GM19025 (cell line): ENCODE data around the gene MSL3B.

Experiments used
- ATAC-seq: cut with Tn5 transposase; IDR thresholded peaks from one replicate; pipeline ENCODE4 v1.9.1; 2021; ENCODE audit warnings: mild to moderate bottlenecking, low read depth, moderate library complexity; ENCODE audit not compliant: unreplicated experiment

The MSL3B gene

GRCh38 chr2:233818639-233819621, 49.3 kb downstream of the MSL3B start:
- no peak for ATAC-seq

DNA sequence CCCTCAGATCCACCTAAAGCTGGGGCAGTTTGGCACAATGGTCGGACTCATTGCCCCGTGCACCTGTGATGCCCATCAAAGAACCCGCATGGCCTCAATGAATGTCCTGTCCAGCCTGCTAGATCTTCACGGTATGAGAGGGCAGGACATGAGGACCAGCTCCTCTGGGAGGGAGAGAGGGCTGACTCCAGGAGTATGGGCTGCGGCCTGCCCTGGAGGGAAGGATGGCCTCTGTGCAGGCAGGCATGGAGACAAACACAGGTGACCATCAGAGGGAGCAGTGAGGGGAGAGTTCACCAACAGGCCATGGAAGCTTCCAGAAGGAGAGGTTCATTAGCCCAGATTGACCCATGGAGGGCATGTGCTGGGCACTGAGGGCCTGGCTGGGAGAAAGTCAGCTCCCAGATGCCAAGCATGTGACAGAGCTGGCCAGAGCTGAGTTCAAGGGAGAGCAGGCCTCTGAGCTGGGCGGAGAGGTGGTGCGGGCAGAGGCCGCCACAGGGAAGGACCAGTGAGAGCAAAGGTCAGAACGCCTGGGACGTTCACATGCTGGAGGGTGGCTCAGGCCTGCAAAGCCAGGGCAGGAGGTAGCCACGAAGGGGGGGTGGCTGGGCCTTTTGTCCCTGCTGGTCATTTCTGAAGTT, 50.1 kb downstream of the MSL3B start:
- no peak for ATAC-seq

DNA sequence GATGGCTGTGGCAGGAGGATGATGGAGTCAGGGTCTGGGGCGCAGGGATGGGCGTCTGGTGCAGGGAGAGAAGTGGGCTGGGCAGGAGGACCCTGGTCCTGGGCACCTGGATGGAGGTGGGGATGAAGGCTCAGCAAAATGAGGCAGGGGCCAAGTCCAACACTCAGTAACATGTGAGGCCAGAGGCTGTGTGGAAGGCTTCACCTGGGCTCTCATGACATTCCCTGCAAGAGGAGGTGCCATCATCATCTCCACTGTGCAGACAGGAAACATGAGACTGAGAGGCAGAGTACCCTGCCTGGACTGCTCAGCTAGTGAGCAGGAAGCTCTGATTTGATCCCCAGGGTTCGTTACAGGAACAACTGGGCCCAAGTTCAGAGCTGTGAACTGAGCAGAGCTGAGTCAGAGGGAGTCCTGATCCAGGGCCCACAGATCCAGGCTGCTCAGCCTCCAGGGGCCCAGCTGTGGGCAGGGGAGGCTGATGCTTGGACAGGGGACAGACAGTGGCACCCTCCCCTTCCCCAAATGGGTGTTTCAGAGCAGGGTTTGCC, 50.8 kb downstream of the MSL3B start:
- no peak for ATAC-seq

- no peak for ATAC-seq
Observed at GRCh38 chr2:233816771-233817170, 51.4 kb downstream of the MSL3B start.

DNA sequence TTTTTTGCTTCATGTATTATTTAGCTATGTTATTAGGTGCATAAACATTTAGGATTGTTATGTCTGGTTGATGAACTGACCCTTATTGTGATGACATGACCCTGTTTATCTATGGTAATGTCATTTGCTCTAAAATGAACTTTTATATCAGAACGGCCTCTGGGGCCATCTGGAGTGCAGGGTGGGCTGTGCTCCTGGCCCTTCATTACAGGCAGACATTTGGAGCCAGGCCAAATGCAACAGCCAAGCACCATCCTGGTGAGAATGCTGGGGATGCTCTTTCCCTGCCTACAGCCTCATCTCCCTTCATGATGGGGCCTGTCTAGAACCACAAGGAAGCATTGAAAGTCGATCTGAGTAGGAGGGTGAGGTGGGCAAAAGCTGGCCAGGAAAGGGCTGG, 51.9 kb downstream of the MSL3B start:
- ATAC-seq: no peak

DNA sequence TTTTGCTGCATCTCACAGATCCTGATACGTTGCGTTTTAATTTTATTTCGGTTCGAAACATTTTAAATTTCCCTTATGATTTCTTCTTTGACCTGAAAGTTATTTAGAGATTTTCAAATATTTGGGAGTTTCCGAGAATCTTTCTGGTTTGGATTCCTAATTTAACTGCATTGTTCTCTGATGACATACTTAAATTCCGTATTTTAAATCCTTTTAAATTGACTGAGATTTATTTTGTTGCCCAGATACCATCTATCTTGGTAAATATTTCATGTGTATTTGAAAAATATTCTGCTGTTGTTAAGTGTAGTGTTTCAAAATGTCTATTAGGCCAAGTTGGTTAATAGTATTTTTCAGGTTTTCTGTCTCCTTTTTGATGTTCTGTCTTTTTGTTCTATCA, 52.3 kb downstream of the MSL3B start:
- no peak for ATAC-seq
